HG02981 (cell line): ENCODE data around the gene PRUNE2.
"Not testable (repeated sequence)": the region's sequence is repeated elsewhere in the genome, so short reads cannot be mapped to it uniquely, and the experiment has no call there.

ENCODE experiments used
- ATAC-seq: cut with Tn5 transposase; IDR thresholded peaks from one replicate; pipeline ENCODE4 v1.9.1; 2021; ENCODE audit warnings: mild to moderate bottlenecking, moderate library complexity; ENCODE audit not compliant: unreplicated experiment

PRUNE2 gene

DNA sequence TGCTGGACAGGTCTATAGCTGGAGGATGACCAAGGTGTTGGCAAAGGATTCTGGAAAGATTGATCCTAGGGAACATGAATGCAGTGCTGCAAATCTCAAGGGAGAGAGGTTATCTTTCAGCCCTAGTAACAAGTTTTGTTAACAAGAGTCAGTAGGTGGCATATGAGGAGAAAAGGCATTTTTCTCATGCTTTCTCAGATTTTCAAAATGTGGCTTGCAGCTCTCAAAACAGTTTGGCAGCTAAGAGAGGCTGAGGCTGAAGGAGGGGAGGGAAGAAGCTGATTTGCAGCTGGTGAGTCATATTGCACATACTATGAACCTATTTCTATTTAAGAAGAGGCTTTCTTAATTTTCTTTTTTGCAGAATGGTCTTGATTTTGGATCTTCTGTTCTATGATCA is 205.9 kb downstream of the PRUNE2 start:
- no peak for ATAC-seq

- no peak for ATAC-seq
Observed at GRCh38 chr9:76697554-76697953, 208.4 kb downstream of the PRUNE2 start.

DNA sequence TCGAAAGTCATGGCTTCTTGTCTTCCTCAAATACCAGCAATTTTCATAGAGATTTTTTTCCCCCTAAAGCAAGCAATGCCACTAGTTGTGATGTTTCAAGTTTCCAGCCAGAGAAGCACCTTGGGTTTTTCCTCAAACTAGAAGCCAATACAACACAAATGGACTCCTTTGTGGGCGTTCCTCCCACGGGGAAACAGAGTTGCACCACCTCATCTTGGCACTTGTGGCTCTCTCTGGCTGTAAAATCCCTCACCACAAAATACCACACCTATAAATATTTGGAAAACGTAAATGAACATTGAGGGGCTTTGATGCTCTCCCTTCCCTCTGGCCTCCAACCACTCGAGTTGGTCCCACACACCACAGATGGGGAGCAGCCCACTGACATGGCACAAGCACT is 208.8 kb downstream of the PRUNE2 start:
- no peak for ATAC-seq

GRCh38 chr9:76693912-76694311 is 212.0 kb downstream of the PRUNE2 start:
- no peak for ATAC-seq

DNA sequence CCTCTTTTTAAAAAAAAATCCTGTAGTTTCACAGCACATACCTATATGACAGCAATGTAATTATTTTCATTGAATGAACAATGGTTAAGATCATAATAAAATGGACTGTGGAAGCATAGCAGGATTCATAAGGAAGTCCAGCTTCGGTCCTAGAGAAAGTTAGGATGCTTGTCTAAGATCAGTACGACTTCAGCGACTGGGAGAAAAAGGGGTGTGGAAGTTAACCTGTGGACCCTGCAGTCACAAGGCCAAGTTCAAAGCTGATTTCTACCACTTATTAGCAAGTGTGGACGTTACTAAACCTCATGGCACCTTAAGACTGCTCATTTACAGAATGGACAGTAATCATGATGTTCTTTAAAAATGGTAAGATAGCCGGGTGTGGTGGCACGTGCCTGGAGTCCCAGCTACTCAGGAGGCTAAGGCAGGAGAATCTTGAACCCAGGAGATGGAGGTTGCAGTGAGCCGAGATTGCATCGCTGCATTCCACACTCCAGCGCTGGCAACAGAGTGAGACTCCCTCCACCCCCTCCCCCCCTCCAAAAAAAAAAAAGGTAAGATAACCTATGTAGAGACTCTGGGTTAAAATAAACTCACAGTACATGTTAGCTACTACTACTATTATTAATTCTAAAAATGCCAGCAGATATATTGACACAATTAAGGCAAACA is 213.3 kb downstream of the PRUNE2 start:
- ATAC-seq, result no peak

- no peak for ATAC-seq
Observed at GRCh38 chr9:76691517-76692313, 214.2 kb downstream of the PRUNE2 start.

DNA sequence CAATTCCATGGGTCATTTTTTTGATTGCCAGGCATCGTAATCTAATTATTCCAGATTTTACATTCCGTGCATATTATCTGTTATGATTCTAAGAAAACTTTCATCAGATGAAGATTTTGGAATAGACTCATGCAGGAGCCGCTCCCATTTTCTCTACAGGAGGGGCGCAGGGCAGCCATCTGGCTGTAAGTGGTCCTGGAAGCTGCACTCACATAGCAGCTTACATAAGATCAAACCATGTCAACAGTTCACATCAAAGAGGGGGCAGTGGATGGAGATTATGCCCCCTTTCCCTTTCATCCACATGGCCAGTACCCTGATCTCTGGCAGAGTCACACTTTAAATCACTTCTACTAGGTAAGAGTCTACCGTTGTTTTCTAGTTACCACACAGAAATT is 214.9 kb downstream of the PRUNE2 start:
- no peak for ATAC-seq

DNA sequence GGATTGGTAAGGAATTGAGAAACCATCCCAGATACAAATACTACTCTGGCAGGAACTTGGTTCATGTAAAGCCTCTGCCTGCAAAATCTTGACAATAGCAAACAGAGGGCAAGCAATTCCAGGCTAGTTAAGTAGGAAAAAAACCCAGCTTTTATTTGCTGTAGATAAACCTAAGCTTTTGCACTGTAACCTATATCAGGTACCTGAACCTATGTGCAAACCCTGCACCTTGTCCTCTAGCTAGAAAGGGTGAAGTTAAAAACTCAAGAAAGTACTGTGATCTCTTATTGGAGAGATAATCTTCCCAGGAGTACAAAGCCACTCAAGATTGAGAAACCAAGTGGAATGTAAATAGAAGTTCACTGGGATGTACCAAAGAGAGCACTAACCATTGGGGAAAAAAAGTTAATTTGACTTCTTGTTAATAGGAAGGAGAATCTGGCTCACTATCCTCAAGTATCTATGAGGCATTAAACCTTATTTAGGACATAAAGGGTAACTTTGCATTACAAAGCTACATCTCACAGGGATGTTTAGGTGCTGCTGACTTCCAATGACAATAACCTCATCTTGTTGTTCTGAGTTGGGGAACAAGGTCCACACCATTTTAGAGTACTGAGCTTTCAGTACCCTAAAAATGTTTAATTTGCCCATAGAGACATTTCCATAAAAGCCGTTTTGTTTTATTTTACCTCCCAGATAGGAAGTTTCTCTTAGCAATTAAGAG is 215.5 kb downstream of the PRUNE2 start:
- ATAC-seq, result no peak

DNA sequence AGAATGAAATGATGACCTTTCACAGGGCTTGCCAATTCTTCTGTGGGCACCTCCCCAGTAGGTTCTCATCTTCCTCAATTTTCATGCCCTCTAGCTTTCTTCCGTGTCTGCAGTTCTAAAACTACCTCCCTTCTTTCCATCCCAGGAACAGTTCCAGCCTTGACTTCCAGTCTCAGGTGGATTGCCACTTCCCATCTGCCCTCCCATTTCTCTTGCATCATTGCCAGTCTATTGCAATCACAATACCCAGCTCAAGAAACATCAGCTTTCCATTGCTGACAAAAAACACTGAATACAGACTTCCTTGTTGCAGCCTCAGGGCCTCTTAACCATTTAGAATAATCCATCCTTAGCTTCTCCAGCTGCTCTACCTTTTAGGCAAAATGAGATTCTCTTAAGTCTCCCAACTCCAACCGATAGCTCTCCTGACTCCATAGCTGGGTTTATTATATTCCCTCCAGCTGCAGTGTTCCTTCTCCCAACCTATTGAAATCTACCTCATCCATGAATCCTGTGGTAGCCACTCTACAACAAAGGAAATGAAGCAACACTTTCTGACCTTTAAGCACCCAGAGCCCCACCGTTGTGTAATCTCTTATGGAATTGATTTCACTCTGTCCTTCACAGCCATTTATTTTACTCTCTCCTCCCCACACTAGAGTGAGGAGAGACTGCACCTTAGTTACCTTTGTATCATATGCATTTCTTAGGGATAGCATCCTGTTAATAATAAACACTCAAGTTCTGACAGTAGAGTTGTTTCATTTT is 217.3 kb downstream of the PRUNE2 start:
- no peak for ATAC-seq

DNA sequence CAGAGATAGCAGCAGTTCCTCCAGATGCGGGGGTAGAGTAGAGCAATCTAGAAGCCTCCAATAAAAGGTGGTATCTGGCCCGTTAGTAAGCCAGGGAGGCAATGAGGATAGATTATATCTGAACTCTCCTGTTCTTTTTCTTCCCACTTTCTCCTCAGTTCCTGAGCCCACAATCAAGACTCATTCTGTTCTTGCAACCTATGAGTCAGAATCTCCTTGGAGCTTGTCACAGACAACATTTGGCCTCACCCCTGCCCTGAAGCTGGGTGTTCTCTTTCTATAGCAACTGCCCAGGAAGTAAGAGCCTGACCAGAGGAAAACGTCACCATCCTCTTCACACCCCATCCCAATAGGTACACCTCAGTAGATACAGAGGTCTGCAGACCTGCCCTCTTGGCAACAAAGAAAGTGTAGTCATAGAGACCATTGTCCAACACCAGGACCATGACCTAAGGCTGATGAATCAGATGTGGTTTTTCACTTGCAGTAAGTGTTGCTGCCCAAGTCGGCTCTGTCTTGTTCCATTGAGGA is 218.0 kb downstream of the PRUNE2 start:
- ATAC-seq, result no peak

- ATAC-seq, result no peak
Observed at GRCh38 chr9:76686756-76687155, 219.2 kb downstream of the PRUNE2 start.

- ATAC-seq, result no peak
Observed at GRCh38 chr9:76684213-76684612, 221.7 kb downstream of the PRUNE2 start.

GRCh38 chr9:76681556-76681955 is 224.4 kb downstream of the PRUNE2 start:
- ATAC-seq, result no peak

DNA sequence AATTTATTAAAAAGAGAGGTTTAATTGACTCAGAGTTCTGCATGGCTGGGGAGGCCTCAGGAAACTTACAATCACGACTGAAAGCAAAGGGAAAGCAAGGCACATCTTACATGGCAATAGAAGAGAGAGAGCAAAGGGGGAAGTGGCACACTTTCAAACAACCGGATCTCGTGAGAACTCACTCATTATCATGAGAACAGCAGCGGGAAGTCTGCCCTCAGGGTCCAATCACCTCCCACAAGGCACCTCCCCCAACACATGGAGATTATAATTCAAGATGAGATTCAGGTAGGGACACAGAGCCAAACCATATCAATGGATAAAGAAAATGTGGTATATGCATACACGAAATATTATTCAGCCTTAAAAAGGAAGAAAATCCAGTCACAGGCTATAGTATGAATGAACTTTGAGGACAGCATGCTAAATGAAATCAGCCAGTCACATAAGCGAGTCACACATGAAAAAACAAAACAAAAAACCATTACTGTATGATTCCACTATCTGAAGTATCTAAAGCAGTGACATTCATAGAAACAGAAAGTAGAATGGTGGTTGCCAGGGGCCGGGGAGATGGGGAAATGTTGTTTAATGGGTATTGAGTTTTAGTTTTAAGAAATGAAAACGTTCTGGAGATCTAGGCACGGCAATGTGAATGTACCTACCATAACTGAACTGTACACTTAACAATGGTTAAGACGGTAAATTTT is 225.0 kb downstream of the PRUNE2 start:
- no peak for ATAC-seq

- ATAC-seq, result no peak
Observed at GRCh38 chr9:76677481-76678055, 228.3 kb downstream of the PRUNE2 start.

GRCh38 chr9:76676857-76677256 is 229.1 kb downstream of the PRUNE2 start:
- ATAC-seq, result no peak

- no peak for ATAC-seq
Observed at GRCh38 chr9:76667521-76667957, 238.4 kb downstream of the PRUNE2 start.

DNA sequence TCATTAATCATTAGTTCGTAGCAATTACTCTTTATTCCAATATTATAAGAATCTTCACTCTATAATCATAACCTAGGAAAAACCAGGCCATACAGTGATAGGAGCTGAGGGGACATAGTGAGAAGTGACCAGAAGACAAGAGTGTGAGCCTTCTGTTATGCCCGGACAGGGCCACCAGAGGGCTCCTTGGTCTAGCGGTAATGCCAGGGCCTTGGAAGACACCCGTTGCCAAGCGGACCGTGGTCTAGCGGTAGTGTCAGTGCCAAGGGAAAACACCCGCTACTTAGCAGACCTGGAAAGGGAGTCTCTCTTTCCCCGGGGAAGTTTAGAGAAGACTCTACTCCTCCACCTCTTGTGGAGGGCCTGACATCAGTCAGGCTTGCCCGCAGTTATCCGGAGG is 239.9 kb downstream of the PRUNE2 start:
- ATAC-seq, result not testable (repeated sequence)

DNA sequence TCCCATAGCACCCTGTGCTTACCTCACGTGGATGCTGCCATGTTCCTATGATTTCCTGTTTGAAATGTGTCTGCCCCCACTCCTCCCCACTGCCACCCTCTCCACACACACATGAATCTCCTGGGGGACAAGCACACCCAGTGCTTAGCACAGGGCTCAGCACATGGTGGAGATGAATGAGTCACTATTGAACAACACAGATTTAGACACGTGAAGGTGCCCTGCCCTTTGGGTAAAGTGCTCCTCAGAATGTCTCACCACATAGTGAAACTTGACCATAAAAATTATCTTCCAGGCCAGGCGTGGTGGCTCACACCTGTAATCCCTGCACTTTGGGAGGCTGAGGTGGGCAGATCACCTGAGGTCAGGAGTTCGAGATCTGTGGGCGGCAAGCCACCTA is 240.5 kb downstream of the PRUNE2 start:
- ATAC-seq, result no peak

DNA sequence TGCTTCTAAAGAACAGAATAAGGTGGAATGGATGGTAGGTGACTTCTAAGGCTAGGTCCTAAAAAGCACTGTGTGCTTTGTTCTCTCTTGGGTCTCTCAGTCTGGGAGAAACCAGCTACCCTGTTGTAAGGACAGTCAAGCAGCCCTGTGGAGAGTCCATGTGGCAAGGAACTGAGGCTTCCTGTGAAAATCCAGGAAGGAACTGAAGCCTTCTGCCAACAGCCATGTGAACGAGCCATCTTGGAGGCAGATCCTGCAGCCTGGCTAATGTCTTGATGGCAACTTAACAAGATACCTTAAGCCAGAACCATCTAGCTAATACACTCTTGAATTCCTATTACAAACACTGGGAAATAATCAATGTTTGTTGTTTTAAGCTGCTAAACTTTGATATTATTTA is 241.8 kb downstream of the PRUNE2 start:
- no peak for ATAC-seq
